ENCODE data around the gene EYS. TPM values are rescaled to one million over a fixed set of nuclear protein-coding genes. Genes with fewer than 3 reads are reported as not detected.

Gene EYS
- total and polyA plus RNA-seq, 5 donors from 2014 or later: 0.03 to 0.09 (median 0.05) TPM; not detected in 1

DNA sequence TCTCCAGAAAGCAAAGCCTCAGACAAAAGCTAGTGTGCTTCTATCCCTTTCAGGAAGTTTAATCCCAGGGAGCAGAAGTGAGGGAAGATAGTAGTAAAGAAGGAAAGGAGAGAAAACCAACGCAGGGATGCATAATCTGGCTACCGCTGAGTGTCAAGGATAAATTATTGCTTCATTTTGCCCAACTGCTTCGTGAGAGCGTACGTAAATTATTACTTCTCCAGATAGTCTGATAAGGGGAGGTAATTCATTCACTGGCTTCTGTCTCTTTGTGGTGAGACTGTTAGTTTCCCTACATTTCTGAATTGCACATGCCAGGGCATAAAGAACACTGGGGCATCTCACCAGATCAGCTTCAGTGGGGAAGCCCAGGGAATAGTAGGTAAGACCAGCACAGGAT is 1531.7 kb downstream of the EYS start:
- Mint-ChIP-seq H3K9me3 (peaks cover 0 to 11% (median 3%) of the 10 kb centered on the region in 7 donors), H3K4me1 (no peaks in the 10 kb centered on the region), H3K27me3 (no peaks in the 10 kb centered on the region), H3K4me3 (no peak overlapping the region), H3K36me3 (no peaks in the 10 kb centered on the region), H3K27ac (no peak overlapping the region)
- DNase-seq: no peak
- no peak for ATAC-seq (ENCODE audit: low read depth in 2 of 2)
- H3K4me1 ChIP-seq (ENCODE audit: control insufficient read depth, insufficient read depth, low read length, poor library complexity, severe bottlenecking): no peaks in the 10 kb centered on the region
- no peaks in the 10 kb centered on the region for H3K27me3 ChIP-seq (ENCODE audit: control insufficient read depth, insufficient read depth, low read length)
- no peaks in the 10 kb centered on the region for H3K9me3 ChIP-seq (ENCODE audit: control insufficient read depth in 2 of 2, low read length in 2 of 2)
- no peak overlapping the region for H3K27ac ChIP-seq (ENCODE audit: insufficient read depth, low read length, poor library complexity, severe bottlenecking)
- no peaks in the 10 kb centered on the region for H3K36me3 ChIP-seq (ENCODE audit: control insufficient read depth, insufficient read depth, low read length)
- H3K4me3 ChIP-seq (ENCODE audit: low read depth, low read length): no peak overlapping the region

GRCh38 chr6:64170316-64170715 is 1536.7 kb downstream of the EYS start:
- no peaks in the 10 kb centered on the region for H3K4me1 Mint-ChIP-seq

DNA sequence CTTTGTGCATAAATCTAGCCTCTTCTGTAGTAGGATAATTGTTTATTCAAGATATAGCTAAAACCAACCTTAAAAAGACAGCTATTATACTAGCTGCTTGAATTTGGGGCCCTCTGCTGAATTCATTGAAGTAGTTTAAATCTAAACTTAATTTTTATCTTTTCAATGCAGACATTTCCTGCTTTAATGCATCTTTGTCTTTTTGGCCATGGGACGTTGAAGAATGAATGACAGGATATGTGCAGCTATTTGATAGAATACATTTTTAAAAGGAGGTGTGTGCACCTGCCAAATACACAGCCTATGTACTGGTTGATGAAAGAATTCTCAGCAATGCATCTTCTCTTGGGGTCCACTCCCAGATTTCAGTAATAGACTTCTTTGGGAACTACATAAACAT is 1546.5 kb downstream of the EYS start:
- Histone ChIP-seq H3K4me1 (ENCODE audit: control insufficient read depth, insufficient read depth, low read length, poor library complexity, severe bottlenecking) (no peaks in the 10 kb centered on the region), H3K4me3 (ENCODE audit: low read depth, low read length) (no peak overlapping the region), H3K9me3 (ENCODE audit: control insufficient read depth in 2 of 2, low read length in 2 of 2) (no peaks in the 10 kb centered on the region), H3K27me3 (ENCODE audit: control insufficient read depth, insufficient read depth, low read length) (no peaks in the 10 kb centered on the region), H3K36me3 (ENCODE audit: control insufficient read depth, insufficient read depth, low read length) (no peaks in the 10 kb centered on the region), H3K27ac (ENCODE audit: insufficient read depth, low read length, poor library complexity, severe bottlenecking) (no peak overlapping the region)
- Mint-ChIP-seq H3K4me1 (no peaks in the 10 kb centered on the region), H3K36me3 (no peaks in the 10 kb centered on the region), H3K27ac (no peak overlapping the region), H3K9me3 (peaks cover 0 to 6% (median 3%) of the 10 kb centered on the region in 7 donors), H3K27me3 (no peaks in the 10 kb centered on the region), H3K4me3 (no peak overlapping the region)
- ATAC-seq (ENCODE audit: low read depth in 2 of 2): no peak
- no peak for DNase-seq

More at GRCh38 chr6:64170316-64170715, 1536.7 kb downstream of the EYS start:
- Mint-ChIP-seq H3K36me3 (no peaks in the 10 kb centered on the region), H3K9me3 (peaks cover 0 to 10% (median 5%) of the 10 kb centered on the region in 7 donors), H3K27me3 (no peaks in the 10 kb centered on the region), H3K4me3 (no peak overlapping the region), H3K27ac (no peak overlapping the region)
- Histone ChIP-seq H3K4me1 (ENCODE audit: control insufficient read depth, insufficient read depth, low read length, poor library complexity, severe bottlenecking) (no peaks in the 10 kb centered on the region), H3K9me3 (ENCODE audit: control insufficient read depth in 2 of 2, low read length in 2 of 2) (no peaks in the 10 kb centered on the region), H3K27ac (ENCODE audit: insufficient read depth, low read length, poor library complexity, severe bottlenecking) (no peak overlapping the region), H3K27me3 (ENCODE audit: control insufficient read depth, insufficient read depth, low read length) (no peaks in the 10 kb centered on the region), H3K4me3 (ENCODE audit: low read depth, low read length) (no peak overlapping the region), H3K36me3 (ENCODE audit: control insufficient read depth, insufficient read depth, low read length) (no peaks in the 10 kb centered on the region)
- ATAC-seq (ENCODE audit: low read depth in 2 of 2) (no peak), DNase-seq (no peak)

DNA sequence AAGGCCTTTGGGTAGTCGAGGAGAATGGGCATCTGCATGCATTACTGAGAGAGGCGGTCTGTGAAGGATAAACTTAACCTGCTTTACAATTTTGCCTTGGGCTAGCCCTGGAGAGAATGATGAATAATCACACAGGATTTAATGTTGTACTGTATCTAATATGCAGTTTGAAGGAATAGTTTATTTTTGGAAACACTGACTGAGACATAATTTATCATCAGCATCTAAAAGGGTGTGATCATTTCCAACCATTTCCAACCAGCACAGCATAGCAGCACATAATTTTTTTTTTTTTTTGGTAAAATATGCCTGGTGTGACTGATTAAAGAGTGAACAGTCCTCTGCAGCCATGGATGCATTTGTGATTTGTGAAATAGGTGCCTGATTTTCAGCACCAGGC is 1552.0 kb downstream of the EYS start:
- H3K4me1 Mint-ChIP-seq: no peaks in the 10 kb centered on the region
- no peak for ATAC-seq (ENCODE audit: low read depth in 2 of 2)

GRCh38 chr6:64146876-64147275 is 1560.2 kb downstream of the EYS start:
- Mint-ChIP-seq H3K9me3 (peaks cover 0 to 9% (median 6%) of the 10 kb centered on the region in 7 donors), H3K27ac (no peak overlapping the region), H3K36me3 (no peaks in the 10 kb centered on the region), H3K4me1 (no peaks in the 10 kb centered on the region), H3K27me3 (no peaks in the 10 kb centered on the region), H3K4me3 (no peak overlapping the region)
- H3K4me3 ChIP-seq (ENCODE audit: low read depth, low read length): no peak overlapping the region
- no peak for DNase-seq
- H3K36me3 ChIP-seq (ENCODE audit: control insufficient read depth, insufficient read depth, low read length): no peaks in the 10 kb centered on the region
- H3K27ac ChIP-seq (ENCODE audit: insufficient read depth, low read length, poor library complexity, severe bottlenecking): no peak overlapping the region
- H3K27me3 ChIP-seq (ENCODE audit: control insufficient read depth, insufficient read depth, low read length): no peaks in the 10 kb centered on the region
- H3K9me3 ChIP-seq (ENCODE audit: control insufficient read depth in 2 of 2, low read length in 2 of 2): no peaks in the 10 kb centered on the region
- ATAC-seq (ENCODE audit: low read depth in 2 of 2): no peak
- no peaks in the 10 kb centered on the region for H3K4me1 ChIP-seq (ENCODE audit: control insufficient read depth, insufficient read depth, low read length, poor library complexity, severe bottlenecking)

More for the DNA sequence above, 1552.0 kb downstream of the EYS start:
- Histone ChIP-seq H3K36me3 (ENCODE audit: control insufficient read depth, insufficient read depth, low read length) (no peaks in the 10 kb centered on the region), H3K27me3 (ENCODE audit: control insufficient read depth, insufficient read depth, low read length) (no peaks in the 10 kb centered on the region), H3K4me1 (ENCODE audit: control insufficient read depth, insufficient read depth, low read length, poor library complexity, severe bottlenecking) (no peaks in the 10 kb centered on the region), H3K27ac (ENCODE audit: insufficient read depth, low read length, poor library complexity, severe bottlenecking) (no peak overlapping the region), H3K9me3 (ENCODE audit: control insufficient read depth in 2 of 2, low read length in 2 of 2) (no peaks in the 10 kb centered on the region), H3K4me3 (ENCODE audit: low read depth, low read length) (no peak overlapping the region)
- no peak for DNase-seq
- Mint-ChIP-seq H3K27me3 (no peaks in the 10 kb centered on the region), H3K27ac (no peak overlapping the region), H3K4me3 (no peak overlapping the region), H3K36me3 (no peaks in the 10 kb centered on the region), H3K9me3 (peaks cover 0 to 5% (median 3%) of the 10 kb centered on the region in 7 donors)

DNA sequence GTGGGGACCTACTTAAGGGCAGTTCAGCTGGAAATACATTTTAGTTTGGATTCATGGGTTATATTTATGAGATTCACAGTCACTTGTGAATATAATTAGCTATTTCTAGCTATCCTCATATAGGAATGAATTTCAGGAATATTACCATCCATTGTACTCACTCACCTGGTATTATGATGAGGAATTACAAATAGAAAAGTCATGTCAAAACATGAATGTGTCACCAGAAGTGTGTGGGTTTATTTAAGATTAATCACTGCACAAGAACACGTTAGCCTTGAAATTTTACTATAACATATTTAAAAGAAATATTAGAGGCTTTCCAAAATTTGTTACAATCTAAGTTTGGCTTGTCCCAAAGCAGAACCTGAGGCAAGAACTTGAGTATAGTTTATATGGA is 1560.9 kb downstream of the EYS start:
- Mint-ChIP-seq H3K27me3 (no peaks in the 10 kb centered on the region), H3K4me3 (no peak overlapping the region), H3K9me3 (peaks cover 0 to 9% (median 6%) of the 10 kb centered on the region in 7 donors), H3K27ac (no peak overlapping the region), H3K36me3 (no peaks in the 10 kb centered on the region), H3K4me1 (no peaks in the 10 kb centered on the region)
- no peaks in the 10 kb centered on the region for H3K9me3 ChIP-seq (ENCODE audit: control insufficient read depth in 2 of 2, low read length in 2 of 2)
- no peak overlapping the region for H3K27ac ChIP-seq (ENCODE audit: insufficient read depth, low read length, poor library complexity, severe bottlenecking)
- H3K4me1 ChIP-seq (ENCODE audit: control insufficient read depth, insufficient read depth, low read length, poor library complexity, severe bottlenecking): no peaks in the 10 kb centered on the region
- no peak overlapping the region for H3K4me3 ChIP-seq (ENCODE audit: low read depth, low read length)
- no peaks in the 10 kb centered on the region for H3K36me3 ChIP-seq (ENCODE audit: control insufficient read depth, insufficient read depth, low read length)
- DNase-seq (no peak), ATAC-seq (ENCODE audit: low read depth in 2 of 2) (no peak)
- H3K27me3 ChIP-seq (ENCODE audit: control insufficient read depth, insufficient read depth, low read length): no peaks in the 10 kb centered on the region

DNA sequence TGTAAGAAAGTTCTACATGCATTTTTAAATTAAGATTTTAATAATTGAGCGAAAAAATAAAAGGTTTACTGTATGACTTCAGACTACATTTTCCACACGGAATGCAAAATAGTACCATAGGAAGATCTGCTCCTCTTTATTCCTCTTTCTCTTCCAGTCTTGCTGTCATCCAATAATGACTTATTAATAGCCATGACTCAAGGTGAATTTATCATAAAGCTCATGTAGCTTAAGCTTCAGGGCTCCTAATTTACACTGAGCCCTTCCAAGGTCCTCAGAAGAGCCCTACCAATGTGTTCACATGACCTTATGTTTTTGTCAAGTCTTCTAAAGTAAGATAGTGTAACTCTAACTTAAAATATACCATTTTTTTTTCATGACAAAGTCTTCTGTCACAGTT is 1561.4 kb downstream of the EYS start:
- Histone ChIP-seq H3K27me3 (ENCODE audit: control insufficient read depth, insufficient read depth, low read length) (no peaks in the 10 kb centered on the region), H3K27ac (ENCODE audit: insufficient read depth, low read length, poor library complexity, severe bottlenecking) (no peak overlapping the region), H3K4me1 (ENCODE audit: control insufficient read depth, insufficient read depth, low read length, poor library complexity, severe bottlenecking) (no peaks in the 10 kb centered on the region), H3K4me3 (ENCODE audit: low read depth, low read length) (no peak overlapping the region), H3K36me3 (ENCODE audit: control insufficient read depth, insufficient read depth, low read length) (no peaks in the 10 kb centered on the region), H3K9me3 (ENCODE audit: control insufficient read depth in 2 of 2, low read length in 2 of 2) (no peaks in the 10 kb centered on the region)
- Mint-ChIP-seq H3K27me3 (no peaks in the 10 kb centered on the region), H3K9me3 (peaks cover 0 to 9% (median 6%) of the 10 kb centered on the region in 7 donors), H3K4me3 (no peak overlapping the region), H3K36me3 (no peaks in the 10 kb centered on the region), H3K27ac (no peak overlapping the region), H3K4me1 (no peaks in the 10 kb centered on the region)
- no peak for ATAC-seq (ENCODE audit: low read depth in 2 of 2)
- DNase-seq: no peak

GRCh38 chr6:64143101-64143500 is 1563.9 kb downstream of the EYS start:
- Mint-ChIP-seq H3K4me3 (no peak overlapping the region), H3K27ac (no peak overlapping the region), H3K4me1 (no peaks in the 10 kb centered on the region), H3K27me3 (no peaks in the 10 kb centered on the region), H3K36me3 (no peaks in the 10 kb centered on the region), H3K9me3 (peaks cover 0 to 15% (median 6%) of the 10 kb centered on the region in 7 donors)
- H3K36me3 ChIP-seq (ENCODE audit: control insufficient read depth, insufficient read depth, low read length): no peaks in the 10 kb centered on the region
- H3K4me3 ChIP-seq (ENCODE audit: low read depth, low read length): no peak overlapping the region
- ATAC-seq (ENCODE audit: low read depth in 2 of 2) (no peak), DNase-seq (no peak)
- no peaks in the 10 kb centered on the region for H3K4me1 ChIP-seq (ENCODE audit: control insufficient read depth, insufficient read depth, low read length, poor library complexity, severe bottlenecking)
- no peak overlapping the region for H3K27ac ChIP-seq (ENCODE audit: insufficient read depth, low read length, poor library complexity, severe bottlenecking)
- no peaks in the 10 kb centered on the region for H3K27me3 ChIP-seq (ENCODE audit: control insufficient read depth, insufficient read depth, low read length)
- H3K9me3 ChIP-seq (ENCODE audit: control insufficient read depth in 2 of 2, low read length in 2 of 2): no peaks in the 10 kb centered on the region
